Activated CD4-positive, CD25-positive, alpha-beta regulatory T cell treated with anti-CD3 and anti-CD28 coated beads, Interleukin-2, amount 50 U/mL, for 16 hours (primary cell): ENCODE data around the gene CTBP2.

ENCODE experiments used
- DNase-seq: peaks from one replicate; pipeline ENCODE4 v3.0.0-alpha.2; 2020; ENCODE audit warnings: low read depth, low spot score

CTBP2 gene

GRCh38 chr10:125043841-125044658 is 116.3 kb downstream of the CTBP2 start:
- DNase-seq = no peak

GRCh38 chr10:125041856-125042506 is 118.4 kb downstream of the CTBP2 start:
- DNase-seq = no peak

GRCh38 chr10:125039354-125039769 is 121.0 kb downstream of the CTBP2 start:
- no peak for DNase-seq

GRCh38 chr10:125038637-125039036 is 121.7 kb downstream of the CTBP2 start:
- no peak for DNase-seq

- DNase-seq = no peak
Observed at GRCh38 chr10:125037145-125037877, 123.1 kb downstream of the CTBP2 start.

- DNase-seq = no peak
Observed at GRCh38 chr10:125035588-125036295, 124.6 kb downstream of the CTBP2 start.

GRCh38 chr10:125035136-125035535 is 125.2 kb downstream of the CTBP2 start:
- DNase-seq = no peak

GRCh38 chr10:125034675-125035074 is 125.7 kb downstream of the CTBP2 start:
- no peak for DNase-seq

GRCh38 chr10:125033146-125033924 is 127.0 kb downstream of the CTBP2 start:
- DNase-seq = no peak

- no peak for DNase-seq
Observed at GRCh38 chr10:125032474-125033020, 127.8 kb downstream of the CTBP2 start.

- DNase-seq = no peak
Observed at GRCh38 chr10:125030567-125031197, 129.7 kb downstream of the CTBP2 start.

GRCh38 chr10:125029584-125030242 is 130.7 kb downstream of the CTBP2 start:
- no peak for DNase-seq

- no peak for DNase-seq
Observed at GRCh38 chr10:125027871-125028869, 132.2 kb downstream of the CTBP2 start.

- no peak for DNase-seq
Observed at GRCh38 chr10:125026974-125027735, 133.2 kb downstream of the CTBP2 start.

- no peak for DNase-seq
Observed at GRCh38 chr10:125026036-125026931, 134.1 kb downstream of the CTBP2 start.

GRCh38 chr10:125025341-125025740 is 135.0 kb downstream of the CTBP2 start:
- no peak for DNase-seq
